ENCODE measurements around the gene FUBP3. TPM values are rescaled to one million over a fixed set of nuclear protein-coding genes. Genes with fewer than 3 reads are reported as not detected.

The FUBP3 gene
- total and polyA plus RNA-seq, 8 donors, result 5.8 to 59.3 (median 20.7) TPM

DNA sequence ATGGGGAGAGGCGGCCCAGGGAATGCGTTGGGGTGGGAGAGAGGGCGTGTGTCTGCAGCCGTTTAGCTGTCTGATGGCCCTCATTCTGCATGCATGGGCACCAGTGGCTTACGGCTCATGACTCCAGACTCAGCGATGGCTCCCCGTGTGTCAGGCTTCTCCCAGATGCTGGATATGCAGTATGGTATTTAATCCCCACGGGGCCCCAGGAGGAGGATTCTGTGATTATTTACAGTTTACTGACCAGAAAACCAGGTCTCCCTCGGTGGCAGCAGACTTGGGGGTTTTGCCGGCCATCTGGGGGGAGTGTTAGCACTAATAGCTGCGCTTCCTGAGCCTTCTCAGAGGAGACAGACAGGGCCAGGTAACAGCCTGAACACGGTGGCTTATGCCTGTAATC is 89.3 kb downstream of the FUBP3 start:
- intact Hi-C loops (cut with DNase I; ENCODE audit: low total_unique reads), result no loop called here
- no peak for DNase-seq
- 60 to 69% (median 62%) methylated on average over 12 of the region's 12 CpGs for WGBS, 5 donors
- H3K4me1 ChIP-seq, result peaks cover 25 to 32% (median 31%) of the 10 kb centered on the region in 4 donors
- TF ChIP-seq POLR2A (IDR thresholded peaks at IDR 0.05) (no peak), POLR2AphosphoS5 (IDR thresholded peaks at IDR 0.05) (no peak), EP300 (IDR thresholded peaks at IDR 0.05) (no peak)
- TF ChIP-seq, protein P1, sequence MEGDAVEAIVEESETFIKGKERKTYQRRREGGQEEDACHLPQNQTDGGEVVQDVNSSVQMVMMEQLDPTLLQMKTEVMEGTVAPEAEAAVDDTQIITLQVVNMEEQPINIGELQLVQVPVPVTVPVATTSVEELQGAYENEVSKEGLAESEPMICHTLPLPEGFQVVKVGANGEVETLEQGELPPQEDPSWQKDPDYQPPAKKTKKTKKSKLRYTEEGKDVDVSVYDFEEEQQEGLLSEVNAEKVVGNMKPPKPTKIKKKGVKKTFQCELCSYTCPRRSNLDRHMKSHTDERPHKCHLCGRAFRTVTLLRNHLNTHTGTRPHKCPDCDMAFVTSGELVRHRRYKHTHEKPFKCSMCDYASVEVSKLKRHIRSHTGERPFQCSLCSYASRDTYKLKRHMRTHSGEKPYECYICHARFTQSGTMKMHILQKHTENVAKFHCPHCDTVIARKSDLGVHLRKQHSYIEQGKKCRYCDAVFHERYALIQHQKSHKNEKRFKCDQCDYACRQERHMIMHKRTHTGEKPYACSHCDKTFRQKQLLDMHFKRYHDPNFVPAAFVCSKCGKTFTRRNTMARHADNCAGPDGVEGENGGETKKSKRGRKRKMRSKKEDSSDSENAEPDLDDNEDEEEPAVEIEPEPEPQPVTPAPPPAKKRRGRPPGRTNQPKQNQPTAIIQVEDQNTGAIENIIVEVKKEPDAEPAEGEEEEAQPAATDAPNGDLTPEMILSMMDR (IDR thresholded peaks at IDR 0.05), result no peak
- no peak overlapping the region for H3K27ac ChIP-seq
- no peaks in the 10 kb centered on the region for H3K9me3 ChIP-seq
- no peak overlapping the region for H3K4me3 ChIP-seq
- H3K36me3 ChIP-seq, result no peaks in the 10 kb centered on the region
- H3K27me3 ChIP-seq, result peaks cover 20 to 53% (median 53%) of the 10 kb centered on the region in 3 donors

DNA sequence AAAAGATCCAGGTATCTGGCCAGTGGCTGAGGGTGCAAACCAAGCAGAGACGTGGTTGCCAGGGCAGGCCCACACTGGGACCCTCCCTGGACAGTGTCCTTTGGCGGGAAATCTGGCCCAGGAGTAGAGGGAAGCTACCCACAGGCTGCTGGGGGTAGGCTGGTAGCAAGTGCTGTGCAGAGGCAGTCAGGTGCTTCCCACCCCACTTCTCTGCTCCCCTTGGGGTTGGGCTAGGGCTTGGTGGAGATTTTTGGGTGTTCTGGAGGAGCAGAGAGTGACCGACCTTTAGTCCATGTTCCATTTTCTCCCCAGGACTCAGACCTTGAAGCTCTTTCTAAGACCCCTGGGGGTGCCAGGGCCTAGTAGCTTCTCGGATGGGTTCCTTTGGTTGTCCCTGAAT is 90.6 kb downstream of the FUBP3 start:
- DNase-seq, result no peak
- peaks cover 11 to 19% (median 18%) of the 10 kb centered on the region in 4 donors for H3K4me1 ChIP-seq
- no peak overlapping the region for H3K4me3 ChIP-seq
- no peak overlapping the region for H3K27ac ChIP-seq
- H3K27me3 ChIP-seq, result peaks cover 9 to 40% (median 40%) of the 10 kb centered on the region in 3 donors
- no peak for TF ChIP-seq EP300 (IDR thresholded peaks at IDR 0.05)
- H3K9me3 ChIP-seq, result no peaks in the 10 kb centered on the region
- H3K36me3 ChIP-seq, result no peaks in the 10 kb centered on the region
- 73 to 94% (median 86%) methylated on average over 4 of the region's 4 CpGs for WGBS, 5 donors
- intact Hi-C loops (cut with DNase I; ENCODE audit: low total_unique reads), result no loop called here

DNA sequence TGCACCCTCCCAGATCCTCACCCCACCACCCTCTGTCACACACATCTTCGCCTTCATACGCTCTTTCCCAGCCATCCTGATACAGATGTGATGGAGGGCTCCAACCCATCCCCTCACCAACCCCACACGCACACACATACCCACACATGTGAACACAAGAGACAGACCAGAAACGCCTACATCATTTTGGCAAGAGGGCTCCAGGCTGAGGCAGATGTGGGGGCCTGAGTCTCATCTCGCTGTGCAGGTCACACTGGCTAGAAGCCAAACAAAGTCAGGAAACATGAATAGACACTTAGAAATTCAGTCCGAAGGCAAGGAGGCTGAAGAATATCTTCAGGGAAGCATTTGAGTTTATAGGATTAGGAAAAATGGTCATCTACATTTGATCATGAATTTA is 91.3 kb downstream of the FUBP3 start:
- WGBS, 5 donors, result 76 to 87% (median 85%) methylated on average over 6 of the region's 6 CpGs
- TF ChIP-seq POLR2A (IDR thresholded peaks at IDR 0.05), result no peak
- TF ChIP-seq POLR2AphosphoS5 (IDR thresholded peaks at IDR 0.05), result no peak
- TF ChIP-seq, protein P1 (IDR thresholded peaks at IDR 0.05), result no peak
- TF ChIP-seq EP300 (IDR thresholded peaks at IDR 0.05), result no peak
- no peak overlapping the region for H3K4me3 ChIP-seq
- H3K9me3 ChIP-seq, result no peaks in the 10 kb centered on the region
- H3K27ac ChIP-seq, result no peak overlapping the region
- DNase-seq, result no peak
- H3K27me3 ChIP-seq, result peaks cover 7 to 33% (median 33%) of the 10 kb centered on the region in 3 donors
- peaks cover 5 to 12% (median 11%) of the 10 kb centered on the region in 4 donors for H3K4me1 ChIP-seq
- intact Hi-C loops (cut with DNase I; ENCODE audit: low total_unique reads), result no loop called here
- no peaks in the 10 kb centered on the region for H3K36me3 ChIP-seq

DNA sequence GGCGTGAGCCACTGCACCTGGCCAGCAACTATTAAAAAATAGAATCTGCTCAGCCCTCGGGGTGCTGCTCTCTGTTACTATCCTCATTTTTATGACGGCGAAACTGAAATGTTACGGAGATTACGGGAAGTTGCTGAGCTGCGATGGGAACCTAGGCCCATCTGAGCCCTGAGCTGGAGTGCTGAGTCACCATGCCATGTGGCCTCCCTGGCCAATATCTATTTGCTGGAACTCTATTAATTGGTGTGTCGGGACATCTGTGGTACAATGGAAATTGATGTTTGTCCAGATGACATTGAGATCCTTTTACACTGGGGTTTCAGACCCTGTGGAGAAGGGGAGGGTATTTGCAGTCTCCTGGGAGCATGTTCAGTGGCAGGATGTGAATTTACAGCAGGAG is 93.1 kb downstream of the FUBP3 start:
- intact Hi-C loops (cut with DNase I; ENCODE audit: low total_unique reads), result no loop called here
- Histone ChIP-seq H3K36me3 (no peaks in the 10 kb centered on the region), H3K27me3 (peaks cover 0 to 15% (median 15%) of the 10 kb centered on the region in 3 donors), H3K27ac (no peak overlapping the region), H3K4me1 (no peaks in the 10 kb centered on the region), H3K9me3 (no peaks in the 10 kb centered on the region), H3K4me3 (no peak overlapping the region)
- no peak for DNase-seq
- 83 to 91% (median 90%) methylated on average over 8 of the region's 8 CpGs for WGBS, 5 donors
- TF ChIP-seq, protein P1 (IDR thresholded peaks at IDR 0.05), result no peak
- TF ChIP-seq POLR2A (IDR thresholded peaks at IDR 0.05) (no peak), EP300 (IDR thresholded peaks at IDR 0.05) (no peak), POLR2AphosphoS5 (IDR thresholded peaks at IDR 0.05) (no peak)

DNA sequence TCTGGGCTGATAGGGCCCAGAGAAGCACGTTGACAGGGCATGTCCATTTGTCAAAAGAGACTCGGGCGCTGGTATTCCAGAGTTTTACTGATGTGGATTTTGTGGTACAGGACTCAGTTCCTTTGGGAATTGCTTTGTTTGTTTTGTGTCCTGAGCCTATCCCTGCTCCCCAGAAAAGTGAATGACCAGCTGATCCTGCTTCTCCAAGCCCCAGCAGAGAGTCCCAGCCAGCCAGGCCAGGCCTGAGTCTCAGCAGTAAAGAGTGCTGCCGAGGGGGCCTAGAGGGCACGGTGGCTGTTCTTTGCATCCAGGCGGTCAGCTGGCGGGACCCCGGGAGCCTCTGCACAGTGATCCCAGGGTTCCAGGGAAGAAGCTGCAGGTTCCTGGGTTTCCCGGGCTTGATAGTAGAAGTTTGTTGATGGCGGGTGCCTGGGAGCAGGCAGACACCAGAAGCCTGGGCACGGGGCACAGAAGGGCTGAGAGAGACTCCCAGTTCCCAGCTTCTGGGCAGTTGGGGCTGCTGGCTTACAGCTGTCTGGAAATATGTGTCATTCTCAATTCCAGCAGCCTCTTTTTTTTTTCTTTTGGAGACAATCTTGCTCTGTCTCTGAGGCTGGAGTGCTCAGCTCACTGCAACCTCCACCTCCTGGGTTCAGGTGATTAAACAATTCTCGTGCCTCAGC is 93.7 kb downstream of the FUBP3 start:
- Histone ChIP-seq H3K4me3 (no peak overlapping the region), H3K27ac (no peak overlapping the region), H3K9me3 (no peaks in the 10 kb centered on the region), H3K4me1 (no peaks in the 10 kb centered on the region), H3K27me3 (peaks cover 0 to 9% (median 9%) of the 10 kb centered on the region in 3 donors), H3K36me3 (no peaks in the 10 kb centered on the region)
- no peak for DNase-seq
- TF ChIP-seq POLR2AphosphoS5 (IDR thresholded peaks at IDR 0.05), result no peak
- TF ChIP-seq EP300 (IDR thresholded peaks at IDR 0.05), result no peak
- TF ChIP-seq, protein P1 (IDR thresholded peaks at IDR 0.05), result no peak
- TF ChIP-seq POLR2A (IDR thresholded peaks at IDR 0.05), result no peak
- intact Hi-C loops (cut with DNase I; ENCODE audit: low total_unique reads), result no loop called here
- WGBS, 5 donors, result 74 to 82% (median 81%) methylated on average over 8 to 12 of the region's 12 CpGs

Data from stomach (tissue), 9 donors.